Activated naive CD8-positive, alpha-beta T cell treated with anti-CD3 and anti-CD28 coated beads, Interleukin-2, amount 50 U/mL, for 24 hours (primary cell): Measurements from ENCODE around the gene TES.
A peak's percentile ranks its signal among the peaks of the same experiment; 100 is the strongest.

Source experiments
- ATAC-seq: fragments of 150-1000 bp; cut with Tn5 transposase; one replicate; pipeline ENCODE4 v1.10.0; 2021
- DNase-seq: peaks from one replicate; pipeline ENCODE4 v3.0.0; 2021
- H3K27ac Mint-ChIP-seq: one replicate; pipeline ENCODE4 v1.8.0; 2021; ENCODE audit warnings: mild to moderate bottlenecking, mixed read lengths
- H3K27me3 Mint-ChIP-seq: one replicate; pipeline ENCODE4 v1.8.0; 2021; ENCODE audit warnings: mixed read lengths
- H3K36me3 Mint-ChIP-seq: one replicate; pipeline ENCODE4 v1.8.0; 2021; ENCODE audit warnings: low read depth, mixed read lengths
- H3K4me1 Mint-ChIP-seq: one replicate; pipeline ENCODE4 v1.8.0; 2021; ENCODE audit warnings: mixed read lengths
- H3K4me3 Mint-ChIP-seq: one replicate; pipeline ENCODE4 v1.8.0; 2021; ENCODE audit warnings: mild to moderate bottlenecking, moderate library complexity, mixed read lengths
- H3K9me3 Mint-ChIP-seq: one replicate; pipeline ENCODE4 v1.8.0; 2021; ENCODE audit warnings: mixed read lengths

TES gene

GRCh38 chr7:116259871-116260440 lies 49.6 kb downstream of the TES start:
- no peak for ATAC-seq
- Mint-ChIP-seq H3K27me3 (no peaks in the 10 kb centered on the region), H3K4me1 (peaks cover 14% of the 10 kb centered on the region), H3K27ac (no peak overlapping the region), H3K4me3 (no peak overlapping the region), H3K36me3 (peaks cover 21% of the 10 kb centered on the region), H3K9me3 (no peaks in the 10 kb centered on the region)
- DNase-seq, result no peak

DNA sequence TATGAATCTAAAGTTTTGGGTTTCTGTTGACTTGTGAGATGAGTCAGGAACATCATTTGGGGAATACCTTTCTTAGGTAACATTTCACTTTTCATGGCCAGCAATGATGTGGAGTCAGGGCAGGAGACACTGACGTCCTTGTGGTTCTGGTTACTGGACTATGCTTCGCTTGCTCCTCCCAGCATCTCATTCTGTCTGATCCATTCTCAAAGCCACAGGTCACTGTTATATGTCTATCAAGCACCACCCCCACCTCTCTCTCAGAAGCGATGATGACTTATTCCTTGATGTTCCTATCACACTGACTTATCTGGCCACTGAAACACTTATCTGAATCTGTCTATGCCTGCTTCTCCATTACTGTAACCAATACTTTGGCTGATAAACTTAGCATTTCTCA lies 51.6 kb downstream of the TES start:
- ATAC-seq (peak; percentile 68), DNase-seq (no peak)
- H3K4me1 Mint-ChIP-seq, result peaks cover 14% of the 10 kb centered on the region
- peak overlapping the region; percentile 34 for H3K27ac Mint-ChIP-seq
- no peaks in the 10 kb centered on the region for H3K9me3 Mint-ChIP-seq
- H3K4me3 Mint-ChIP-seq, result no peak overlapping the region
- no peaks in the 10 kb centered on the region for H3K27me3 Mint-ChIP-seq
- peaks cover 15% of the 10 kb centered on the region for H3K36me3 Mint-ChIP-seq

- DNase-seq (no peak), ATAC-seq (no peak)
- no peaks in the 10 kb centered on the region for H3K36me3 Mint-ChIP-seq
- H3K27ac Mint-ChIP-seq, result no peak overlapping the region
- peaks cover 9% of the 10 kb centered on the region for H3K4me1 Mint-ChIP-seq
- H3K9me3 Mint-ChIP-seq, result no peaks in the 10 kb centered on the region
- peaks cover 4% of the 10 kb centered on the region for H3K27me3 Mint-ChIP-seq
- H3K4me3 Mint-ChIP-seq, result no peak overlapping the region
Observed at GRCh38 chr7:116265881-116266280, 55.5 kb downstream of the TES start.

DNA sequence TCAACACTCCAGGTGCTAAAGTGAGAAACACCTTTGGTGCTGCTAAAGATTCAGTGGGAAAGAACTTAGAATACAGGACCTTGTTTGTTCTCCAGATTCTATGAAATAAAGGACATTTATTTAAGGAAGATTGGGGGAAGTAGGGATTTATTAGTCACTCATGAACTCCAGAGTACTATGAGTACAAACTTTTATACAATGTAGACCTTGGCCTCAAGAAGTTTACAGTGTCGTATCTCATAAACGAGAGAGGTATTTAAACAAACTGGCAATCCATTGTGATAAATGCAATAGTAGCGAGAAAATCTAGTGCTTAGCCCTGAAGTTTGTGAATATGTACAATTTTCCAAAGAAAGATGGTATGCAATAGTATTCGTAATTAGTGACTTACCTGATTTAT lies 59.1 kb downstream of the TES start:
- Mint-ChIP-seq H3K27me3 (peaks cover 6% of the 10 kb centered on the region), H3K27ac (no peak overlapping the region), H3K4me3 (no peak overlapping the region), H3K4me1 (no peaks in the 10 kb centered on the region), H3K36me3 (no peaks in the 10 kb centered on the region), H3K9me3 (no peaks in the 10 kb centered on the region)
- DNase-seq, result no peak
- ATAC-seq, result no peak

- H3K27me3 Mint-ChIP-seq, result peaks cover 11% of the 10 kb centered on the region
- H3K4me3 Mint-ChIP-seq, result no peak overlapping the region
- DNase-seq (no peak), ATAC-seq (no peak)
- H3K27ac Mint-ChIP-seq, result no peak overlapping the region
- no peaks in the 10 kb centered on the region for H3K36me3 Mint-ChIP-seq
- no peaks in the 10 kb centered on the region for H3K4me1 Mint-ChIP-seq
- no peaks in the 10 kb centered on the region for H3K9me3 Mint-ChIP-seq
Observed at GRCh38 chr7:116271161-116271913, 61.0 kb downstream of the TES start.

GRCh38 chr7:116271963-116272886 lies 61.9 kb downstream of the TES start:
- no peak for DNase-seq
- Mint-ChIP-seq H3K9me3 (no peaks in the 10 kb centered on the region), H3K4me3 (no peak overlapping the region), H3K27ac (no peak overlapping the region), H3K27me3 (peaks cover 16% of the 10 kb centered on the region), H3K36me3 (no peaks in the 10 kb centered on the region), H3K4me1 (no peaks in the 10 kb centered on the region)
- ATAC-seq, result peak; percentile 69

GRCh38 chr7:116273283-116273917 lies 63.1 kb downstream of the TES start:
- DNase-seq, result no peak
- Mint-ChIP-seq H3K4me1 (no peaks in the 10 kb centered on the region), H3K27me3 (peaks cover 20% of the 10 kb centered on the region), H3K4me3 (no peak overlapping the region), H3K27ac (no peak overlapping the region), H3K9me3 (no peaks in the 10 kb centered on the region), H3K36me3 (no peaks in the 10 kb centered on the region)
- ATAC-seq, result no peak

- no peaks in the 10 kb centered on the region for H3K9me3 Mint-ChIP-seq
- no peak overlapping the region for H3K4me3 Mint-ChIP-seq
- H3K4me1 Mint-ChIP-seq, result no peaks in the 10 kb centered on the region
- no peak overlapping the region for H3K27ac Mint-ChIP-seq
- no peaks in the 10 kb centered on the region for H3K36me3 Mint-ChIP-seq
- DNase-seq (no peak), ATAC-seq (no peak)
- peaks cover 20% of the 10 kb centered on the region for H3K27me3 Mint-ChIP-seq
Observed at GRCh38 chr7:116273918-116274301, 63.6 kb downstream of the TES start.

DNA sequence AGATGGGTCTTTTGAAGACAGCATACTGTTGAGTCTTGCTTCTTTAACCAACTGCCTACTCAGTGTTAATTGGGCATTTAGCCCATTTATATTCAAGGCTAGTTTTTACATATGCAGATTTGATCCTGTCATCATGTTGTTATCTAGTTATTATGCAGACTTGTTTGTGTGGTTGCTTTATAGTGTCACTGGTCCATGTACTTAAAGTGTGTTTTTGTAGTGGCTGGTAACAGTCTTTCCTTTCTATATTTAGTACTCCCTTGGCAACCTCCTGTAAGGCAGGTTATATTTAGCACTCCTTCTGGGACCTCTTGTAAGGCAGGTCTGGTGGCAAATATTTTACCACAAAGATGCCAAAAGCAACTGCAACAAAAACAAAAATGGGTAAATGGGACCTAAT lies 66.7 kb downstream of the TES start:
- no peaks in the 10 kb centered on the region for H3K9me3 Mint-ChIP-seq
- H3K36me3 Mint-ChIP-seq, result no peaks in the 10 kb centered on the region
- no peak for ATAC-seq
- no peak for DNase-seq
- no peak overlapping the region for H3K27ac Mint-ChIP-seq
- peaks cover 14% of the 10 kb centered on the region for H3K27me3 Mint-ChIP-seq
- H3K4me1 Mint-ChIP-seq, result no peaks in the 10 kb centered on the region
- no peak overlapping the region for H3K4me3 Mint-ChIP-seq

- H3K4me3 Mint-ChIP-seq, result no peak overlapping the region
- ATAC-seq (no peak), DNase-seq (no peak)
- no peaks in the 10 kb centered on the region for H3K4me1 Mint-ChIP-seq
- no peaks in the 10 kb centered on the region for H3K36me3 Mint-ChIP-seq
- no peaks in the 10 kb centered on the region for H3K9me3 Mint-ChIP-seq
- peaks cover 17% of the 10 kb centered on the region for H3K27me3 Mint-ChIP-seq
- H3K27ac Mint-ChIP-seq, result no peak overlapping the region
Observed at GRCh38 chr7:116279217-116279616, 68.9 kb downstream of the TES start.

GRCh38 chr7:116280803-116281202 lies 70.5 kb downstream of the TES start:
- Mint-ChIP-seq H3K9me3 (no peaks in the 10 kb centered on the region), H3K27me3 (peaks cover 16% of the 10 kb centered on the region), H3K4me1 (peaks cover 3% of the 10 kb centered on the region), H3K36me3 (no peaks in the 10 kb centered on the region), H3K27ac (no peak overlapping the region), H3K4me3 (no peak overlapping the region)
- DNase-seq, result no peak
- no peak for ATAC-seq

DNA sequence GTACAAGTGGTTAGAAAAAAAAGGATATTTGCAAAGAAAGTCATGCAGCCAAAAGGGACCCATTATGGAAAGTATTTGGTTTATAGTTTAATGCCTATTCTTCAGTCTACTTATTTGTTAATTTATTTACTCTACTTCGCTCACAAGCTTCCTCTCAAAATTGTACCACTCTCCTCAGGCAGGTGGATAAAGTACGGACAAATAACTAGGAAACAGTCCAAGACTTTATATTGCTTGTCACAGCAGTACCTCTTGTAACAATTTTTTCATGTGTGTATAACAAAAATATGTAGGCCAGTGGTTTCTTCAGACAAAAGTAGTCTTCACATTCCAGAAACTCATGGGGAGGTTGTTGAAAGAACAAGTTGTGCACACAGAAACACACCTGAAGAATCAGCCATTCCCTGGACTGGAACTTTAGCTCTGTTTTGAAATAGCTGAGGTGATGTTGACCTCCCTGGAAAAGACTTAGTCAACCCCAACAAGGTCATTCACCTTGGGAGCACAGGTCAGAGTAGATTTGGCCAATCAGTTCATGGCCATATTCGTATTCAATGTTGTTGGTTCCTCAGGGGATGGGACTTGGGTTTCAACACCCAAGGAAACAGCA lies 73.4 kb downstream of the TES start:
- DNase-seq, result no peak
- Mint-ChIP-seq H3K4me3 (no peak overlapping the region), H3K9me3 (no peaks in the 10 kb centered on the region), H3K27ac (no peak overlapping the region), H3K36me3 (no peaks in the 10 kb centered on the region), H3K27me3 (peaks cover 5% of the 10 kb centered on the region), H3K4me1 (peaks cover 3% of the 10 kb centered on the region)
- ATAC-seq, result no peak

- Mint-ChIP-seq H3K9me3 (no peaks in the 10 kb centered on the region), H3K27me3 (peaks cover 5% of the 10 kb centered on the region), H3K4me3 (no peak overlapping the region), H3K27ac (no peak overlapping the region), H3K36me3 (no peaks in the 10 kb centered on the region), H3K4me1 (peaks cover 3% of the 10 kb centered on the region)
- DNase-seq, result no peak
- ATAC-seq, result no peak
Observed at GRCh38 chr7:116284390-116284789, 74.1 kb downstream of the TES start.

DNA sequence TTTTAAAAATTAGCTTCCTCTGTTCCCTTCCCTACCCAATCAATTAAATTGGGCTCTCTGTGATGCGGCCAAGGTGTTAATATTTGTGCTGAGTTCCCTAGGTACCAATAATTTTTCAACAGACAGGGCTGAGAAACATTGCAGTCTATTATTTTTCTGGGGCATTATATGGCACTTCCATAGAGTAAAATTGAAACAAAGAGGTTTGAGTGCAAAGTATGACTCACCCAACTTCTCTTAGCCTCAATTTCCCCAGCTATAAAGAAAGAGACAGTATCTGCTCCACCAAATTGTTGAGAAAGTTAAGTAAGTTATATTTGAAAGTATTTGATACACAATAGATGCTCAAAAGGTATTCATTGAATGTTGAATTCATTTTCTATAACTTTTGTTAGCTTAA lies 74.9 kb downstream of the TES start:
- H3K36me3 Mint-ChIP-seq, result no peaks in the 10 kb centered on the region
- ATAC-seq, result no peak

More for the DNA sequence above, 74.9 kb downstream of the TES start:
- no peaks in the 10 kb centered on the region for H3K9me3 Mint-ChIP-seq
- peaks cover 8% of the 10 kb centered on the region for H3K27me3 Mint-ChIP-seq
- H3K27ac Mint-ChIP-seq, result no peak overlapping the region
- H3K4me1 Mint-ChIP-seq, result peaks cover 3% of the 10 kb centered on the region
- no peak for DNase-seq
- H3K4me3 Mint-ChIP-seq, result no peak overlapping the region
